Fibroblast of lung (primary cell): Measurements from ENCODE around the gene TBXA2R. TPM values are rescaled to one million over a fixed set of nuclear protein-coding genes. Genes with fewer than 3 reads are reported as not detected.
"Not testable (repeated sequence)": the region's sequence is repeated elsewhere in the genome, so short reads cannot be mapped to it uniquely, and the experiment has no call there.

Source experiments
- DNase-seq, 2 donors: peaks; one replicate each; pipeline versions ENCODE4 v3.0.0 to v3.0.0-alpha.2; 2010; ENCODE audit warnings: low read depth in 2 of 2
- H2AFZ ChIP-seq: 2 replicates; pipeline ENCODE4 v1.5.1; 2012; ENCODE audit warnings: low read length, control low read depth, inconsistent platforms
- H3K27ac ChIP-seq: 2 replicates; pipeline ENCODE4 v1.5.1; 2011; ENCODE audit warnings: low read length, control low read depth; ENCODE audit not compliant: insufficient read depth
- H3K27me3 ChIP-seq: 2 replicates; pipeline ENCODE4 v1.5.1; 2011; ENCODE audit warnings: mild to moderate bottlenecking, low read length; ENCODE audit not compliant: control insufficient read depth, insufficient read depth
- H3K36me3 ChIP-seq: 2 replicates; pipeline ENCODE4 v1.5.1; 2011; ENCODE audit warnings: low read length; ENCODE audit not compliant: control insufficient read depth, insufficient read depth
- H3K4me1 ChIP-seq: 2 replicates; pipeline ENCODE4 v1.5.1; 2011; ENCODE audit warnings: low read length; ENCODE audit not compliant: control insufficient read depth, insufficient read depth; ENCODE audit errors: extremely low read depth
- H3K4me2 ChIP-seq: 2 replicates; pipeline ENCODE4 v1.5.1; 2011; ENCODE audit warnings: low read length, control low read depth; ENCODE audit not compliant: insufficient read depth; ENCODE audit errors: extremely low read depth
- H3K4me3 ChIP-seq, 4 experiments: fragments of 200-600 bp in 1 of 4; sonication (generic) in 1 of 4; replicated peaks in 1 of 4; 2 replicates each; pipeline ENCODE4 v1.5.1; 2011 to 2016; ENCODE audit warnings: low read length in 4 of 4, low read depth in 3 of 4, mild to moderate bottlenecking in 3 of 4, control low read depth in 2 of 4, inconsistent platforms in 1 of 4, mixed read lengths in 1 of 4; ENCODE audit not compliant: insufficient read depth in 1 of 4; ENCODE audit errors: control extremely low read depth in 1 of 4
- H3K79me2 ChIP-seq: 2 replicates; pipeline ENCODE4 v1.5.1; 2012; ENCODE audit warnings: mild to moderate bottlenecking, low read length, inconsistent platforms; ENCODE audit not compliant: control insufficient read depth, insufficient read depth
- H3K9ac ChIP-seq: 2 replicates; pipeline ENCODE4 v1.5.1; 2011; ENCODE audit warnings: mild to moderate bottlenecking, low read length, control low read depth; ENCODE audit not compliant: insufficient read depth
- H3K9me3 ChIP-seq: 2 replicates; pipeline ENCODE4 v1.5.1; 2012; ENCODE audit warnings: low read depth, low read length; ENCODE audit not compliant: control insufficient read depth, insufficient read depth
- H4K20me1 ChIP-seq: 2 replicates; pipeline ENCODE4 v1.5.1; 2011; ENCODE audit warnings: low read length; ENCODE audit not compliant: control insufficient read depth, insufficient read depth; ENCODE audit errors: extremely low read depth
- EZH2 ChIP-seq: IDR thresholded peaks from 2 replicates; pipeline ENCODE4 v1.5.1; 2012; ENCODE audit warnings: low read length, control low read depth, mild to moderate bottlenecking; ENCODE audit errors: missing control alignments
- polyA plus RNA-seq, 2 donors: library from polyadenylated mRNA; depleted of rRNA in 1 of 2; stranded (reverse) in 1 of 2; unstranded in 1 of 2; fragments of >200 nt; gene quantifications; 2 replicates each; pipeline ENCODE4 v1.2.1, GENCODE V29; 2011 to 2012; ENCODE audit warnings: missing spikeins in 1 of 2
- total RNA-seq: library from RNA; depleted of rRNA; stranded (reverse); fragments of >200 nt; gene quantifications from 2 replicates; pipeline ENCODE4 v1.2.1, GENCODE V29; 2014
- TF ChIP-seq, protein P1 (sequence below), 2 donors: IDR thresholded peaks in 1 of 2; conservative IDR thresholded peaks in 1 of 2; 1 replicate in 1 of 2; 2 replicates in 1 of 2; pipeline ENCODE4 v1.5.1; 2011 to 2012; ENCODE audit warnings: low read length in 2 of 2, control low read depth in 1 of 2, inconsistent platforms in 1 of 2, low read depth in 1 of 2, mild to moderate bottlenecking in 1 of 2

TBXA2R gene
- total and polyA plus RNA-seq, 2 donors (not counting 1 experiment from before 2014, with no cell fraction given): 1.3 to 1.8 TPM

DNA sequence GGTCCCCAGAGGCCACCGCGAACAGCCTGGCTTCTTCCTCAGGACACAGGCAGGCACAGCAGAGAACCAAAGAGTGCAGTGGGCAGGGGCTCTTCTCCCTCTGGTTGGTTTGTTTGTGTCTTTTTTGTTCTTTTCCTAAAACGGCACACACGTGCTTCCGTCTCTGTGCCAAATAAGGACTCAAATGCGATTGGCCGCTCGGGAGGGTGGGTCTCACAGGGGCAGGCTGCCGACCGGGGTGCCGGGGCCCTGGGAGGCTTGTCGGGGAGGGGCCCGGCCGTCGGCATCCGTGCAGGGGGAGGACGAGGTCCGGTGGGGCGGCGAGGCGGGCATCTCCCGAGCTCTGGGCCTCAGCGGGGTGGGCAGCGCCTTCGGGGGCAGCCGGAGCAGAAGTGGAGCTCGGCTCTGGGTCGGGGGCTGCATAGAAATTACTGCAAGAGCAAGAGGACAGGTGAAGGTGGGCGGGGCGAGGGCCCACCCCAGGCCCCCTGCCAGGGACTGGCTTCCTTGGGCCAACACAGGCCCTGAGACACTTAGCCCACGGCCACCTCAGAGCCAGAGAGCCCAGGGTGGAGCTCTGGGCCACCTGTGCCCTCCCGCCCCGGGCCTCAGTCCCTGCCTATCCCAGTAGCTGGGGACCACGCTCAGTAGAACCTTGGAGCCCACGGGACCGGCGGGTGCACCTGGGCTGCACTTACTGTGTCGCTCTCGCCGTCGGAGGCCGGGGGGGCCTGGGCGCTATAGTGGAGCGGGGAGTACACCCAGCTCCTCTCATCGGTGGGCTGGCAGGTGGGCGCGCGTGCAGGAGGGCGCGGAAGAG lies 26.3 kb upstream of the TBXA2R start:
- Histone ChIP-seq H3K27me3 (no peaks in the 10 kb centered on the region), H2AFZ (no peak overlapping the region), H3K4me2 (no peak overlapping the region), H3K4me1 (no peaks in the 10 kb centered on the region), H3K4me3 (no peak overlapping the region), H4K20me1 (no peaks in the 10 kb centered on the region), H3K9ac (no peak overlapping the region), H3K9me3 (no peaks in the 10 kb centered on the region), H3K79me2 (no peaks in the 10 kb centered on the region), H3K27ac (no peak overlapping the region), H3K36me3 (peaks cover 6% of the 10 kb centered on the region)
- no peak for DNase-seq
- no peak for TF ChIP-seq EZH2
- TF ChIP-seq, protein P1, sequence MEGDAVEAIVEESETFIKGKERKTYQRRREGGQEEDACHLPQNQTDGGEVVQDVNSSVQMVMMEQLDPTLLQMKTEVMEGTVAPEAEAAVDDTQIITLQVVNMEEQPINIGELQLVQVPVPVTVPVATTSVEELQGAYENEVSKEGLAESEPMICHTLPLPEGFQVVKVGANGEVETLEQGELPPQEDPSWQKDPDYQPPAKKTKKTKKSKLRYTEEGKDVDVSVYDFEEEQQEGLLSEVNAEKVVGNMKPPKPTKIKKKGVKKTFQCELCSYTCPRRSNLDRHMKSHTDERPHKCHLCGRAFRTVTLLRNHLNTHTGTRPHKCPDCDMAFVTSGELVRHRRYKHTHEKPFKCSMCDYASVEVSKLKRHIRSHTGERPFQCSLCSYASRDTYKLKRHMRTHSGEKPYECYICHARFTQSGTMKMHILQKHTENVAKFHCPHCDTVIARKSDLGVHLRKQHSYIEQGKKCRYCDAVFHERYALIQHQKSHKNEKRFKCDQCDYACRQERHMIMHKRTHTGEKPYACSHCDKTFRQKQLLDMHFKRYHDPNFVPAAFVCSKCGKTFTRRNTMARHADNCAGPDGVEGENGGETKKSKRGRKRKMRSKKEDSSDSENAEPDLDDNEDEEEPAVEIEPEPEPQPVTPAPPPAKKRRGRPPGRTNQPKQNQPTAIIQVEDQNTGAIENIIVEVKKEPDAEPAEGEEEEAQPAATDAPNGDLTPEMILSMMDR (conservative IDR thresholded peaks at IDR 0.05 in 1 of 2, IDR thresholded peaks at IDR 0.05 in 1 of 2; ENCODE audit: low read depth in 1 of 2, low read length in 2 of 2): no peak

DNA sequence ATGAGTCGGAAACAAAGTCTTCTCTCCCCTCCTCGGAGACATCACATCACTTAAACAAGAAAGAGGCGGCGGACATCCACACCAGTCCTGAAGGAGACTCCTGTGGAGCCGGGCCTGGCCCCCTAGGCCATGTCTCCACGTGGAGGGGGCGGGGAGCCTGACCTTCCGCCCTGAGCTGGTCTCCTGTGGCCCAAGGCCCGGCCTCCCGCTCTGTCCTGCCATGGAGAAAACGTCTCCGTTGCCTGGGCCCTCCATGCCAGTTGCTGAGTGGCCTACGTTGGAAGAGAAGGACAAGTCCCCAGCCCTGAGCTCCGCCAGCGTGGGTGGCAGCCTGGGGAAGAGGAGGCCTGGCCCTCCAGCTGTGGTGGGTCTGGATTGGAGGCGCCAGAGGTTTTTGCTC lies 25.4 kb upstream of the TBXA2R start:
- Histone ChIP-seq H3K36me3 (peaks cover 6% of the 10 kb centered on the region), H3K79me2 (no peaks in the 10 kb centered on the region), H4K20me1 (no peaks in the 10 kb centered on the region), H3K9me3 (no peaks in the 10 kb centered on the region), H3K4me1 (no peaks in the 10 kb centered on the region), H2AFZ (no peak overlapping the region), H3K4me3 (no peak overlapping the region), H3K27ac (no peak overlapping the region), H3K9ac (no peak overlapping the region), H3K27me3 (no peaks in the 10 kb centered on the region), H3K4me2 (no peak overlapping the region)
- TF ChIP-seq, protein P1 (conservative IDR thresholded peaks at IDR 0.05 in 1 of 2, IDR thresholded peaks at IDR 0.05 in 1 of 2; ENCODE audit: low read depth in 1 of 2, low read length in 2 of 2): no peak
- TF ChIP-seq EZH2: no peak
- DNase-seq: no peak

DNA sequence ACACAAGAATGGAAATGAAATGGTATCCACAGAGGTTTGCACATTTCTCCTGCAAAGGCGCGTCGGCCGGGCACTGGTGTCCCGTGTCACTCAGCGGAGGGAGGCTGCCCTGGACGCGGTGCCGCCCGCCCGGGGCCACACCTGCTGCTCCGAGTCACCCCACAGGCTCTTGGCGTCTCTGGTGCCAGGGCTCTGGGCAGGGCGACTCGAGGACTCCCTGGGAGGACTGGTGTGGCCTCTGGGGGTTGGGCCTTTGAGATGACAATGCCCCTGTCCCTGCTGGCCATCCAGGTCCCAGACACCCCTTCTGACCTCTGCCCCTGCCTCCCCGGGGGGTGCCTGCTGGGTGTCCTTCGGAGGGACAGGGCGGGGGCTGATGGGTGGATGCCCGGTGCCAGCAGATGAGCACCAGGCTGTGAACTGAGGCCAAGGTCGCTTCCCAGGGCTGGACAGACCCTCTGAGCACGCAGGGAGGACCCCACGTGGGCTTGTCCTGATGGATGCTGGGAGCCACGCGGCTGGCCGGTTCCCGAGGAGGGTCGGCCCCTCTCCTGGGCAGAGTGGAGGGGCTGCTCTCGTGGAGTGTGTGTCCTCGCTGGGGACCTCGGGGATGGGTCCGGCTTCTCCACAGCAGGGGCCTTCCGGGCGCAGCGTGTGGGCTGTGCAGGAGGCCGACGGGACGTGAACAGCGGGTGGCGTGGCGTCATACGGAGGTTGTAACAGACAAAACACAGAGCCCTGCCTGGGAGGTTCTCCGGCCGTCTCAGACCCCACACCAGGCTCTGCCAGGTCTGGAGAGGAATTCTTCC lies 24.6 kb upstream of the TBXA2R start:
- H2AFZ ChIP-seq: no peak overlapping the region
- H3K27me3 ChIP-seq: no peaks in the 10 kb centered on the region
- H3K4me2 ChIP-seq: no peak overlapping the region
- H3K36me3 ChIP-seq: peaks cover 6% of the 10 kb centered on the region
- peaks cover 3% of the 10 kb centered on the region for H3K79me2 ChIP-seq
- H3K9ac ChIP-seq: no peak overlapping the region
- no peaks in the 10 kb centered on the region for H4K20me1 ChIP-seq
- DNase-seq: no peak
- TF ChIP-seq, protein P1 (conservative IDR thresholded peaks at IDR 0.05 in 1 of 2, IDR thresholded peaks at IDR 0.05 in 1 of 2; ENCODE audit: low read depth in 1 of 2, low read length in 2 of 2): no peak
- no peak overlapping the region for H3K27ac ChIP-seq
- H3K9me3 ChIP-seq: no peaks in the 10 kb centered on the region
- H3K4me1 ChIP-seq: no peaks in the 10 kb centered on the region
- H3K4me3 ChIP-seq: no peak overlapping the region

DNA sequence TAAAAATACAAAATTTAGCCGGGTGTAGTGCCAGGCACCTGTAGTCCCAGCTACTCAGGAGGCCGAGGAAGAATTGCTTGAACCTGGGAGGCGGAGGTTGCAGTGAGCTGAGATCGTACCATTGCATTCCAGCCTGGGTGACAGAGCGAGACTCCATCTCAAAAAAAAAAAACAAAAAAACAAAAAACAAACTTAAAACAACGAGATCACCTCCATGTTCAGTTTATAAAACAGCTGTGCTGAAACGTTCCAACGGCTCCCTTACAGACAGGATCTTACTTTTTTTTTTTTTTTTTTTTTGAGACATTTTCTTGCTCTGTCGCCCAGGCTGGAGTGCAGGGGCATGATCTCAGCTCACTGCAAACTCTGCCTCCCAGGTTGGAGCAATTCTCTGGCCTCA lies 22.1 kb upstream of the TBXA2R start:
- H3K27me3 ChIP-seq, H3K4me2 ChIP-seq, H3K27ac ChIP-seq, H3K36me3 ChIP-seq, DNase-seq, H3K4me1 ChIP-seq, H3K4me3 ChIP-seq, H4K20me1 ChIP-seq, H3K9me3 ChIP-seq, H2AFZ ChIP-seq, H3K9ac ChIP-seq: not testable (repeated sequence)
- H3K79me2 ChIP-seq: peaks cover 26% of the 10 kb centered on the region
